ENCODE data around the gene TSPAN9. TPM values are rescaled to one million over a fixed set of nuclear protein-coding genes. Genes with fewer than 3 reads are reported as not detected.

Gene TSPAN9
- total RNA-seq, 1 donor from 2014 or later, result 31.7 TPM

DNA sequence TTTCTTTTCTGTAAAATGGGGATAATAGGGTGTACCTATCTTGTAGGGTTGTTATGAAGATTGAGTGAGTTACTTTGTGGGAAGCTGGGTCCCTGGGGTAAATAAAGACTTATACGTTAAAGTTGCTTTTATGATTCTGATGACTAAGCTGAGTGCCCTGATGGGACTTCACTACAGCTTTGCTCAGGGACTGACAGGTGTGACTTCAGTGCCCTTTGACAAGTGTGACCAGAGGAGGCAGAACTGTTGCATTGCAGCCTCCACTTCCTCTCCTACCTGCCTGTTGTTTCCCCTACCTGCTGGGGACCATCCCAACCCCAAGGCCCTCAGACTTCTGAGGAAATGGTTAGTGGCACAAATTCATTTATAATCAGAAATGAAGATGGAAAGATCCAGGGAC lies 119.3 kb downstream of the TSPAN9 start:
- no peak for DNase-seq (ENCODE audit: extremely low spot score, unreplicated experiment)
- TF ChIP-seq, protein P1, sequence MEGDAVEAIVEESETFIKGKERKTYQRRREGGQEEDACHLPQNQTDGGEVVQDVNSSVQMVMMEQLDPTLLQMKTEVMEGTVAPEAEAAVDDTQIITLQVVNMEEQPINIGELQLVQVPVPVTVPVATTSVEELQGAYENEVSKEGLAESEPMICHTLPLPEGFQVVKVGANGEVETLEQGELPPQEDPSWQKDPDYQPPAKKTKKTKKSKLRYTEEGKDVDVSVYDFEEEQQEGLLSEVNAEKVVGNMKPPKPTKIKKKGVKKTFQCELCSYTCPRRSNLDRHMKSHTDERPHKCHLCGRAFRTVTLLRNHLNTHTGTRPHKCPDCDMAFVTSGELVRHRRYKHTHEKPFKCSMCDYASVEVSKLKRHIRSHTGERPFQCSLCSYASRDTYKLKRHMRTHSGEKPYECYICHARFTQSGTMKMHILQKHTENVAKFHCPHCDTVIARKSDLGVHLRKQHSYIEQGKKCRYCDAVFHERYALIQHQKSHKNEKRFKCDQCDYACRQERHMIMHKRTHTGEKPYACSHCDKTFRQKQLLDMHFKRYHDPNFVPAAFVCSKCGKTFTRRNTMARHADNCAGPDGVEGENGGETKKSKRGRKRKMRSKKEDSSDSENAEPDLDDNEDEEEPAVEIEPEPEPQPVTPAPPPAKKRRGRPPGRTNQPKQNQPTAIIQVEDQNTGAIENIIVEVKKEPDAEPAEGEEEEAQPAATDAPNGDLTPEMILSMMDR (conservative IDR thresholded peaks at IDR 0.05), result no peak
- Mint-ChIP-seq H3K9me3 (no peaks in the 10 kb centered on the region), H3K27ac (peak overlapping the region; percentile 5), H3K4me1 (ENCODE audit: unreplicated experiment) (peaks cover 8% of the 10 kb centered on the region), H3K36me3 (peaks cover 4% of the 10 kb centered on the region), H3K4me3 (peak overlapping the region; percentile 23), H3K27me3 (peaks cover 62% of the 10 kb centered on the region)

DNA sequence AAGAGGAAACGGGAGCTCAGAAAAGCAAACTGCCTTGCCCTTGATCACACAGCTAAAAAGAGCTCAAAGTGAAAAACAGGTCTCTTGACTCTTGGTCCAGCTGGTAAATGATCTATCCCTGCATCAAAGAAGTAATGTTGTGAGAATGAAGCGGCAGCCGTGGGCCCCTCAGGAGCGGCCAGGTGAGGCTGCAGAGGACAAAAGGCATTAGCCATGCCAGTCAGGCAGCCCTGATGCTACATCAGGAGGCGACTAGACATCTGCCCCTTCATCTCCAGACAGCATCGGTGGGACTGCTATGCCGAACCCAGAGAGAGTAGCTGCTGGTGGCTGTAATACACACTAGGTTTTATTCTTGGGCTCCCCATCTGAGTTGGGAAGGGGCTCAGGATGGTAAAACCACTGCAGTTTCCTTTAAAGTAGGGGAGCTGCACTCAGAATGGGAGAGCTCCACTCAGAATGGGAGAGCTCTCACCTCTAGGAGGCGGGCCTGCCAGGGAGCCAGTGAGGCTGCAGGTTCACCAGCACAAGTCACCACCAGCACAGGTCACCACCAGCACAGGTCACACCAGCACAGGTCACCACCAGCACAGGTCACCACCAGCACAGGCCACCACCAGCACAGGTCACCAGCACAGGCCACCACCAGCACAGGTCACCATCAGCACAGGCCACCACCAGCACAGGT lies 120.1 kb downstream of the TSPAN9 start:
- no peak for DNase-seq (ENCODE audit: extremely low spot score, unreplicated experiment)
- no peak overlapping the region for H3K4me3 Mint-ChIP-seq
- no peak overlapping the region for H3K27ac Mint-ChIP-seq
- no peaks in the 10 kb centered on the region for H3K9me3 Mint-ChIP-seq
- TF ChIP-seq, protein P1 (conservative IDR thresholded peaks at IDR 0.05), result no peak
- peaks cover 15% of the 10 kb centered on the region for H3K4me1 Mint-ChIP-seq (ENCODE audit: unreplicated experiment)
- no peaks in the 10 kb centered on the region for H3K36me3 Mint-ChIP-seq
- peaks cover 62% of the 10 kb centered on the region for H3K27me3 Mint-ChIP-seq

DNA sequence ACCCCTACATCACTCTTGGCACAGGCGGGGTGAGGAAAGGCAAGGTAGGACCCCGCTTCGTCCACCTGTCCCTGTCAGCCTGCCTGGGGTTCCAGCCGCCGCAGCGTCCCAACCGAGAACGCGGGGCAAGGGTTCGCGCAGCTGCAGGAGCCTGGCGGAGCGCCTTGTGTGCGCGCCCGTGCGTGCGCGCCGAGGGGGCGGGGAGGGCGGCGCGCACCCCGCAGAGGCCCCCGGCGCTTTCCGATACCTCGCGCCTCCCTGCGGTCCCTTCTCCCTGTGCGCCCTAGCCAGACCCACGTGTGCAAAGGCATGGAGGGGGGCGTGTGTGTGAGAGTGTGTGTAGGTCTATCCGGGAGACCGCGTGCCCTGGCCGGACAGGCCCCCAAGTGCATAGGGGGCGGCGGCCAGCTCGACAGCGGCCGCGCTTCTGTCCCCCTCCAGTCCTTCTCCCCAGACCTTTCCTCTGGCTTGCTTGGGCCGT lies 122.4 kb downstream of the TSPAN9 start:
- H3K4me1 Mint-ChIP-seq (ENCODE audit: unreplicated experiment), result peaks cover 21% of the 10 kb centered on the region
- H3K9me3 Mint-ChIP-seq, result no peaks in the 10 kb centered on the region
- H3K27me3 Mint-ChIP-seq, result peaks cover 64% of the 10 kb centered on the region
- H3K36me3 Mint-ChIP-seq, result peaks cover 6% of the 10 kb centered on the region
- DNase-seq (ENCODE audit: extremely low spot score, unreplicated experiment), result no peak
- TF ChIP-seq, protein P1 (conservative IDR thresholded peaks at IDR 0.05), result no peak
- H3K27ac Mint-ChIP-seq, result peak overlapping the region; percentile 43
- peak overlapping the region; percentile 95 for H3K4me3 Mint-ChIP-seq

DNA sequence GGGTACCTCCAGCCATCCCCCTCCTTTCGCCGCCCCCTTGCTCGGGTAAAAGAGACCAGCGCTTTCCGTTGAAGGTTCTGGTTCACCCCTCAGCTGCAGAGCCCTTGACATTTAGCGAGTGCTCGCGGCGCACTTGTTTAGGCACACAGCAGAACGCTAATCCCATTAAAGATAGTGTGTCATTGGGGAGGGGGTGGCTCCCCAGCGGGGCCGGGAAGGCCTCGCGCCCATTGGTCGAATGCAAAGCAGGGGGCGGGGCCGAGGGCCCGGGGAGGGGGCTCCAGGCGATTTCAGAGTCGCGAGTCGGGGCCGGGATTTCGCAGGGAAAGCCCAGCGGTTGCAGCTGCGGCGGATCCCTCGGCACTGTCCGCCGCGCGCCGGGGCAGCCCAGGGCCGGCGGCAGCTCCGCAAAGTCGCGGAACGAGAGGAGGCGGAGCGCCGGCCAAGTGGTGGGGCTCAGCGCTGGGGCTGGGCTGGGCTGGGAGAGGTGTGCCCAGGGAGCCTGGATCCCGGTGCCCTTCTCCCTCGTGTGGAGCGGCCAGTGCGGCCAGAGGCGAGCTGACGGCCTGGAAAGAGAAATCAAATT lies 122.9 kb downstream of the TSPAN9 start:
- TF ChIP-seq, protein P1 (conservative IDR thresholded peaks at IDR 0.05), result peak; percentile 1
- Mint-ChIP-seq H3K9me3 (no peaks in the 10 kb centered on the region), H3K27me3 (peaks cover 62% of the 10 kb centered on the region), H3K4me1 (ENCODE audit: unreplicated experiment) (peaks cover 25% of the 10 kb centered on the region), H3K27ac (peak overlapping the region; percentile 43), H3K4me3 (peak overlapping the region; percentile 95), H3K36me3 (peaks cover 6% of the 10 kb centered on the region)
- DNase-seq (ENCODE audit: extremely low spot score, unreplicated experiment), result peak; percentile 85

DNA sequence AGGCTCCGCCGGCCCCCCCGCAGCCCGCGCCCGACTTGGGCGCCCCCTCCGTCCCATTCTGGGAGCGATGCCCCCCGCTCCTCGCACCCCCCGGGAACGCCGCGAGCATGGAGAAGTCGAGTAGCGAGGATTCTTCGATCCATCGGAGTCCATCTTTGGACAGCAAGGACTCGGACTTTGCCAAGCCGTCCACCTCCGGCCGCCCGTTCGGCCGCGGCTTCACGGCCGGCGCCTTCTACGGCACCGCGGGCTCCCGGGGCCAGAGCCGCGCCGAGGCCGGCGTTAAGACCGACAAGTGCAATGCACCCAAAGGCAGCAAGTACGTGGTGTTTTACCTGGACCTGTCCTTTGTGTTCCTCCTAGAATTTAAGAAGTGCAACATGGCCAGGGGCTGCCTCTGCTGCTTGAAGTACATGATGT lies 123.6 kb downstream of the TSPAN9 start:
- Mint-ChIP-seq H3K36me3 (peaks cover 6% of the 10 kb centered on the region), H3K4me1 (ENCODE audit: unreplicated experiment) (peaks cover 32% of the 10 kb centered on the region), H3K27ac (no peak overlapping the region), H3K27me3 (peaks cover 57% of the 10 kb centered on the region), H3K9me3 (no peaks in the 10 kb centered on the region), H3K4me3 (peak overlapping the region; percentile 83)
- TF ChIP-seq, protein P1 (conservative IDR thresholded peaks at IDR 0.05), result no peak
- DNase-seq (ENCODE audit: extremely low spot score, unreplicated experiment), result no peak

Data from type B pancreatic cell (in vitro differentiated cells).